Gastrocnemius medialis (tissue), 4 donors: ENCODE results near the gene HSPA4. TPM values are rescaled to one million over a fixed set of nuclear protein-coding genes. Genes with fewer than 3 reads are reported as not detected.

Source experiments
- ATAC-seq, 2 donors: fragments of 150-250 bp; one replicate each; pipeline ENCODE4 v1.9.1; 2016
- DNase-seq, 2 donors: peaks; one replicate each; pipeline ENCODE4 v3.0.0-alpha.2; 2019
- H3K27ac ChIP-seq, 4 donors: fragments of 200-600 bp; sonication (generic); 1 replicate in 1 of 4; 2 replicates in 3 of 4; pipeline ENCODE4 v1.5.1; 2016 to 2018; ENCODE audit warnings: mild to moderate bottlenecking in 2 of 4, moderate library complexity in 1 of 4
- H3K27me3 ChIP-seq, 3 donors: fragments of 200-600 bp; sonication (generic) in 2 of 3; 1 replicate in 1 of 3; 2 replicates in 2 of 3; pipeline versions ENCODE4 v1.5.1 to v1.6.0; 2016 to 2019; ENCODE audit warnings: mild to moderate bottlenecking in 1 of 3, moderate library complexity in 1 of 3
- H3K36me3 ChIP-seq, 2 donors: fragments of 200-600 bp; sonication (generic) in 1 of 2; one replicate each; pipeline ENCODE4 v1.5.1; 2017 to 2018
- H3K4me1 ChIP-seq, 2 donors: fragments of 200-600 bp; sonication (generic) in 1 of 2; one replicate each; pipeline ENCODE4 v1.5.1; 2016 to 2017; ENCODE audit warnings: mild to moderate bottlenecking in 2 of 2
- H3K4me3 ChIP-seq, 4 donors: fragments of 200-600 bp; sonication (generic) in 3 of 4; 1 replicate in 1 of 4; 2 replicates in 3 of 4; pipeline ENCODE4 v1.5.1; 2016 to 2019; ENCODE audit warnings: mild to moderate bottlenecking in 2 of 4
- H3K9me3 ChIP-seq, 3 donors: fragments of 200-600 bp; sonication (generic) in 2 of 3; 1 replicate in 1 of 3; 2 replicates in 2 of 3; pipeline ENCODE4 v1.5.1; 2016 to 2019
- POLR2A ChIP-seq, 2 donors: fragments of 450-650 bp; IDR thresholded peaks; one replicate each; pipeline ENCODE4 v1.6.1; 2017; ENCODE audit warnings: antibody characterized with exemption in 2 of 2, mild to moderate bottlenecking in 2 of 2, moderate library complexity in 2 of 2
- in situ Hi-C, 4 donors: fragments of 200-750 bp; cut with MboI; loops; one replicate each; pipeline versions ENCODE4 v1.15.0 to v1.8.0; 2017; ENCODE audit warnings: low sequenced_read_pairs in 4 of 4
- intact Hi-C: fragments of 100-400 bp; cut with DNase I; formaldehyde crosslinking; loops from one replicate; pipeline ENCODE4 v1.15.1; 2023; ENCODE audit warnings: low total_unique reads
- total RNA-seq, 4 donors: library from RNA; depleted of rRNA; stranded (reverse); fragments of >200 nt; gene quantifications; one replicate each; pipeline versions ENCODE4 v1.1.0 to v1.2.3, GENCODE V29; 2016
- TF ChIP-seq, protein P1 (sequence below), 5 experiments: fragments of 450-650 bp in 3 of 5; fragments of 200-600 bp in 2 of 5; sonication (generic) in 2 of 5; IDR thresholded peaks in 4 of 5; conservative IDR thresholded peaks in 1 of 5; 1 replicate in 4 of 5; 2 replicates in 1 of 5; pipeline ENCODE4 v1.5.1; 2016 to 2019; ENCODE audit warnings: antibody characterized with exemption in 5 of 5, mild to moderate bottlenecking in 3 of 5, moderate library complexity in 3 of 5

Gene HSPA4
- total RNA-seq, 4 donors from 2014 or later = 62.6 to 96.4 (median 74.1) TPM

DNA sequence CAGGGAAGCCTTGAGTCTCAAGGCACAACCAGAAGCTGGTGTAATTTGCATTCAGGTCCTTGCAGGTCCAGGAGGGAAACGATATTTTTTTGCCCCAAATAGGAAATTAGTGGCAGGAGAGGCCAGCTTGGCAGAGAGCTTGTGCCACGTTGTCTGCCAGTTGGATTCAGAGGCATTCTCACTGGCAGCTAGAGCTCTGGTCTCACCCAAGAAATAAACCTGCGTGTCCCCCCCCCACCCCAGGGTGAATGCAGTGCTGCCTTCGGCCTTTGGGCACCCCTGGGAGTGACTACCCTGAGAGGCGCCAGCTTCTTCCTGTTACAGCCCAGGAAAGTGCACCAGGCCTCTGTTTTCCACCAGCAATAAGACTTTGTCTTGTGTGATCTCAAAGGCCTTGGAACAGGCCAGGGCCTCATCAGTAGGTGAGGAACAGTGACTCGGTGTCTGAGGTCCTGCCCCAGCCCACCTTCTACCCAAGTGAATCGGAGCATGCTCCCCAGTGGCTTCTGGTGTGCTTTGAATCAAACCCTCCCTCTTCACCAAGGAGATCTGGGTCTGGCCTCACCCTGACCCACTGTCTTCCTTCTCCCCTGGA, 68.4 kb downstream of the HSPA4 start:
- Histone ChIP-seq H3K27ac (peak overlapping the region; percentile 92 to 95 (median 94)), H3K4me1 (peaks cover 69 to 81% of the 10 kb centered on the region in 2 donors), H3K27me3 (no peaks in the 10 kb centered on the region), H3K9me3 (no peaks in the 10 kb centered on the region), H3K4me3 (no peak overlapping the region), H3K36me3 (no peaks in the 10 kb centered on the region)
- intact Hi-C loops = no loop called here
- TF ChIP-seq, protein P1, sequence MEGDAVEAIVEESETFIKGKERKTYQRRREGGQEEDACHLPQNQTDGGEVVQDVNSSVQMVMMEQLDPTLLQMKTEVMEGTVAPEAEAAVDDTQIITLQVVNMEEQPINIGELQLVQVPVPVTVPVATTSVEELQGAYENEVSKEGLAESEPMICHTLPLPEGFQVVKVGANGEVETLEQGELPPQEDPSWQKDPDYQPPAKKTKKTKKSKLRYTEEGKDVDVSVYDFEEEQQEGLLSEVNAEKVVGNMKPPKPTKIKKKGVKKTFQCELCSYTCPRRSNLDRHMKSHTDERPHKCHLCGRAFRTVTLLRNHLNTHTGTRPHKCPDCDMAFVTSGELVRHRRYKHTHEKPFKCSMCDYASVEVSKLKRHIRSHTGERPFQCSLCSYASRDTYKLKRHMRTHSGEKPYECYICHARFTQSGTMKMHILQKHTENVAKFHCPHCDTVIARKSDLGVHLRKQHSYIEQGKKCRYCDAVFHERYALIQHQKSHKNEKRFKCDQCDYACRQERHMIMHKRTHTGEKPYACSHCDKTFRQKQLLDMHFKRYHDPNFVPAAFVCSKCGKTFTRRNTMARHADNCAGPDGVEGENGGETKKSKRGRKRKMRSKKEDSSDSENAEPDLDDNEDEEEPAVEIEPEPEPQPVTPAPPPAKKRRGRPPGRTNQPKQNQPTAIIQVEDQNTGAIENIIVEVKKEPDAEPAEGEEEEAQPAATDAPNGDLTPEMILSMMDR (IDR thresholded peaks at IDR 0.05 in 4 of 5, conservative IDR thresholded peaks at IDR 0.05 in 1 of 5) = no peak
- TF ChIP-seq POLR2A (IDR thresholded peaks at IDR 0.05) = no peak
- ATAC-seq (no peak), DNase-seq (peak in 1 of 2 donors; percentile 52)
- in situ Hi-C loops = loop anchor here in 1 of 4 donors (25.0 kb wide), 1 partner anchor 742 kb away; no protein-coding TSS in a partner anchor

DNA sequence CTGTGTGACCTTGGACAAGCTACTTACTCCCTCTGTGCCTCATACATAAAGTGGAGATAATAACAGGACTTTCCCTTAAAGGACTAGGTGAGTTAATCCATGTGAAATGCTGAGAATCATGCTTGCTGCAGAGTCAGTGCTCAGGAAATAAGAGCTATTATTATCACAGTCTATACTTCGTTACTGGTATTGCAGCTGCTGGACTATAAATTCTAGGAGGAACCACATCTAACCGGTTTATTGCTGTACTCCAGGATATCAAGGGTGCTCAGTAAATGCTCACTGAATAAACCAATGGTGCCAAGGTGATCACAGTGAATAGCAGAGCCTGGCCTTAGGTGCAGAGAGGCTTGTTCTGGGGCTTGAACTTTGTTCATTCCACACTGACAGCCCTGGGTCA, 69.3 kb downstream of the HSPA4 start:
- Histone ChIP-seq H3K4me1 (peaks cover 72 to 87% of the 10 kb centered on the region in 2 donors), H3K9me3 (no peaks in the 10 kb centered on the region), H3K36me3 (no peaks in the 10 kb centered on the region), H3K27ac (peak overlapping the region; percentile 92 to 95 (median 94)), H3K27me3 (no peaks in the 10 kb centered on the region), H3K4me3 (no peak overlapping the region)
- intact Hi-C loops (no loop called here), in situ Hi-C loops (loop anchor here in 1 of 4 donors (25.0 kb wide), 1 partner anchor 741 kb away; no protein-coding TSS in a partner anchor)
- DNase-seq (no peak), ATAC-seq (no peak)
- TF ChIP-seq, protein P1 (IDR thresholded peaks at IDR 0.05 in 4 of 5, conservative IDR thresholded peaks at IDR 0.05 in 1 of 5) = no peak
- no peak for TF ChIP-seq POLR2A (IDR thresholded peaks at IDR 0.05)

DNA sequence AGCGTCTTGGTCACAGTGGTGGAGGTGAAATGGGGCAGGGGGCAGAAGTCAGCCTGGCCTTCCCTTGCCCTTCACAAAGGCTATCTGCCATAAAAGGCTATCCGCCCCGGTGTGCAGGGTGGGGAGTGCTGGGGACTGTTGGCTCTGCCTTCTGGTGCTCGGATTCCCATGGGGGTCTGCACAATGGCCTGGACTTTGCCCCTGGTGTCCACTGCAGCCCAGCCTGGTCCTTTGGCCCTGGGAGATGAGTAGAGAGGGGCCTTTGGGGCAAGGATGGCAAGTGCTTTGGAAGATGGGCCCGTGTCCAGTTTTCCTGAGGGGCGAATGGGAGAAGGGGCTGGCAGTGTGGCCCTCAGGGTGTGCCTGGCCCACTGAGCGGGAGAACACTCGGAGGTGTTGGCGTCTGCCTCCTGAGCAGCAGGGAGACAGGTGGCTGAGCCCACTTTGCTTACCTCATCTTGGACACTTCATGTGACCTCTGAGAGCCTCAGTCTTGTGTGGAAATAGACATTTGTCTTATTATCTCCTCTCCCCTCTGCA, 69.9 kb downstream of the HSPA4 start:
- in situ Hi-C loops = loop anchor here in 1 of 4 donors (25.0 kb wide), 1 partner anchor 741 kb away; no protein-coding TSS in a partner anchor
- H3K9me3 ChIP-seq = no peaks in the 10 kb centered on the region
- no peaks in the 10 kb centered on the region for H3K36me3 ChIP-seq
- DNase-seq (no peak), ATAC-seq (no peak)
- peaks cover 66 to 83% of the 10 kb centered on the region in 2 donors for H3K4me1 ChIP-seq
- no peaks in the 10 kb centered on the region for H3K27me3 ChIP-seq
- TF ChIP-seq POLR2A (IDR thresholded peaks at IDR 0.05) = no peak
- H3K27ac ChIP-seq = peak overlapping the region; percentile 92 to 95 (median 94)
- no peak overlapping the region for H3K4me3 ChIP-seq
- intact Hi-C loops = no loop called here

DNA sequence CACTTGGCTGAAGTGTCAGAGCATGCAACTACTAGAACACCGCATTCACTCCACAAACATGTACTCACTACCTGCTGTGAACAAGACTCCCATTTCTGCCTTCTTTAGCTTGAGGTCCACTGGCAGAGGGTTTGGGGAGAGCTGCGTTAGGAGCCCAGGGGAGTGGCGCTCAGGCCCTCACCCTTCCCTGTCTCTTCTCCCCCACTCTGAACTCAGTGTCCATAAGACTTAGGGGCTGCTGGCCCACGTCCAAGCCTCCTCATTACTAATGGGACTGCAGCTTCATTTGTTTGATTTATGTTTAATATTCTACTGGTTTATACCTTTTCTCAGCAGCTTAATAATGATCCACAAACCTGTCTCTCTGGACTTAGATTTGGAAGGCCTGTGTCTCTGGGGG, 70.9 kb downstream of the HSPA4 start:
- ATAC-seq = no peak
- no peak for DNase-seq
- peaks cover 56 to 73% of the 10 kb centered on the region in 2 donors for H3K4me1 ChIP-seq
- in situ Hi-C loops = loop anchor here in 1 of 4 donors (25.0 kb wide), 1 partner anchor 740 kb away; no protein-coding TSS in a partner anchor
- no peak overlapping the region for H3K4me3 ChIP-seq
- peak overlapping the region; percentile 88 to 95 (median 93) for H3K27ac ChIP-seq
- no peak for TF ChIP-seq POLR2A (IDR thresholded peaks at IDR 0.05)
- TF ChIP-seq, protein P1 (IDR thresholded peaks at IDR 0.05 in 4 of 5, conservative IDR thresholded peaks at IDR 0.05 in 1 of 5) = no peak
- H3K27me3 ChIP-seq = no peaks in the 10 kb centered on the region
- intact Hi-C loops = no loop called here
- no peaks in the 10 kb centered on the region for H3K9me3 ChIP-seq
- no peaks in the 10 kb centered on the region for H3K36me3 ChIP-seq

DNA sequence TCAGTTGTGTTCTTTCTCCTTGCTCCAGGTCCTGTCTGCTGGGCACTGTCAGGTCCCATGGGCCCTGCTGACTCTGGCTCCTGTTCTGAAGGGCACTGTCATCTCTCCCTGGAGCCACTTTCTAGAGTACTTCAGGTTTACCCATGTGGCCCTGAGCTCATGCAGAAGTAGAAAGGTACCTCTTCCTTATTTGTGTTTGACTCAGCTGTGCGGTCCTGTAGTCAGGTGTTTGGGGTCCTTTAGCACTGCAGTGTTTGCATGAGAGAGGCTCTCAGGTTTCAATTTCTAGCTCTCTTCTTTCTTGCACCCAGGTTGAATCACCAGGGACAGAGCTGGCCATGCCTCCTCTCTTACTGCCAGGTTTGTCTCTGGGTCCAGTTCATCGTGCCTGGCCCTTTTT, 71.5 kb downstream of the HSPA4 start:
- intact Hi-C loops = no loop called here
- no peak for ATAC-seq
- no peak for DNase-seq
- no peak overlapping the region for H3K4me3 ChIP-seq
- H3K36me3 ChIP-seq = no peaks in the 10 kb centered on the region
- no peaks in the 10 kb centered on the region for H3K9me3 ChIP-seq
- peaks cover 50 to 73% of the 10 kb centered on the region in 2 donors for H3K4me1 ChIP-seq
- peak overlapping the region; percentile 88 to 95 (median 93) for H3K27ac ChIP-seq
- TF ChIP-seq, protein P1 (IDR thresholded peaks at IDR 0.05 in 4 of 5, conservative IDR thresholded peaks at IDR 0.05 in 1 of 5) = no peak
- TF ChIP-seq POLR2A (IDR thresholded peaks at IDR 0.05) = no peak
- H3K27me3 ChIP-seq = no peaks in the 10 kb centered on the region
- in situ Hi-C loops = loop anchor here in 1 of 4 donors (25.0 kb wide), 1 partner anchor 739 kb away; no protein-coding TSS in a partner anchor
